Measurements from ENCODE around the gene PRR20E.
"Not testable (repeated sequence)": the region's sequence is repeated elsewhere in the genome, so short reads cannot be mapped to it uniquely, and the experiment has no call there.

Gene PRR20E

GRCh38 chr13:57166897-57167296 is at the start of gene PRR20E:
PRR20E (plus strand) TSS chr13:57167197; CDS start chr13:57167584, 387 bp downstream.
- H3K4me1 Mint-ChIP-seq (ENCODE audit: low read depth); H3K36me3 Mint-ChIP-seq (ENCODE audit: low read depth); H3K27ac Mint-ChIP-seq; H3K9me3 Mint-ChIP-seq; H3K27me3 Mint-ChIP-seq; H3K4me3 Mint-ChIP-seq; intact Hi-C loops (cut with micrococcal nuclease): not testable (repeated sequence)

- H3K36me3 Mint-ChIP-seq (ENCODE audit: low read depth) = no peaks in the 10 kb centered on the region
Measured at GRCh38 chr13:57123681-57124080, 43.3 kb upstream of the PRR20E start.

GRCh38 chr13:57128909-57129308 is 38.1 kb upstream of the PRR20E start:
- intact Hi-C loops (cut with micrococcal nuclease) = no loop called here
- Mint-ChIP-seq H3K27ac (no peak overlapping the region), H3K27me3 (no peaks in the 10 kb centered on the region)

More at GRCh38 chr13:57123681-57124080, 43.3 kb upstream of the PRR20E start:
- no peaks in the 10 kb centered on the region for H3K27me3 Mint-ChIP-seq
- H3K4me1 Mint-ChIP-seq (ENCODE audit: low read depth) = no peaks in the 10 kb centered on the region
- intact Hi-C loops (cut with micrococcal nuclease) = no loop called here
- peaks cover 15% of the 10 kb centered on the region for H3K9me3 Mint-ChIP-seq
- no peak overlapping the region for H3K4me3 Mint-ChIP-seq
- H3K27ac Mint-ChIP-seq = no peak overlapping the region

GRCh38 chr13:57136093-57136492 is 30.9 kb upstream of the PRR20E start:
- H3K4me1 Mint-ChIP-seq (ENCODE audit: low read depth) = no peaks in the 10 kb centered on the region
- H3K27ac Mint-ChIP-seq = no peak overlapping the region
- no peaks in the 10 kb centered on the region for H3K27me3 Mint-ChIP-seq
- no peaks in the 10 kb centered on the region for H3K36me3 Mint-ChIP-seq (ENCODE audit: low read depth)
- H3K4me3 Mint-ChIP-seq = no peak overlapping the region
- intact Hi-C loops (cut with micrococcal nuclease) = no loop called here
- H3K9me3 Mint-ChIP-seq = peaks cover 26% of the 10 kb centered on the region

More at GRCh38 chr13:57128909-57129308, 38.1 kb upstream of the PRR20E start:
- Mint-ChIP-seq H3K4me3 (no peak overlapping the region), H3K36me3 (ENCODE audit: low read depth) (no peaks in the 10 kb centered on the region), H3K4me1 (ENCODE audit: low read depth) (no peaks in the 10 kb centered on the region), H3K9me3 (no peaks in the 10 kb centered on the region)

- Mint-ChIP-seq H3K27ac (no peak overlapping the region), H3K4me3 (no peak overlapping the region), H3K36me3 (ENCODE audit: low read depth) (no peaks in the 10 kb centered on the region), H3K9me3 (peaks cover 26% of the 10 kb centered on the region), H3K4me1 (ENCODE audit: low read depth) (no peaks in the 10 kb centered on the region), H3K27me3 (no peaks in the 10 kb centered on the region)
- intact Hi-C loops (cut with micrococcal nuclease) = no loop called here
Measured at GRCh38 chr13:57137585-57137984, 29.4 kb upstream of the PRR20E start.

- Mint-ChIP-seq H3K4me3 (no peak overlapping the region), H3K36me3 (ENCODE audit: low read depth) (no peaks in the 10 kb centered on the region), H3K4me1 (ENCODE audit: low read depth) (no peaks in the 10 kb centered on the region), H3K9me3 (peaks cover 26% of the 10 kb centered on the region), H3K27ac (no peak overlapping the region), H3K27me3 (no peaks in the 10 kb centered on the region)
- intact Hi-C loops (cut with micrococcal nuclease) = no loop called here
Measured at GRCh38 chr13:57138988-57139387, 28.0 kb upstream of the PRR20E start.

GRCh38 chr13:57139781-57140180 is 27.2 kb upstream of the PRR20E start:
- H3K27ac Mint-ChIP-seq; H3K36me3 Mint-ChIP-seq (ENCODE audit: low read depth); H3K27me3 Mint-ChIP-seq; H3K4me3 Mint-ChIP-seq; intact Hi-C loops (cut with micrococcal nuclease); H3K4me1 Mint-ChIP-seq (ENCODE audit: low read depth): not testable (repeated sequence)
- peaks cover 26% of the 10 kb centered on the region for H3K9me3 Mint-ChIP-seq

GRCh38 chr13:57140235-57140968 is 26.6 kb upstream of the PRR20E start, which contains the start of gene PRR20A:
PRR20A (plus strand) TSS chr13:57140918; CDS start chr13:57141305, 387 bp downstream.
- H3K27me3 Mint-ChIP-seq; H3K27ac Mint-ChIP-seq; H3K36me3 Mint-ChIP-seq (ENCODE audit: low read depth); H3K4me1 Mint-ChIP-seq (ENCODE audit: low read depth); H3K4me3 Mint-ChIP-seq; intact Hi-C loops (cut with micrococcal nuclease): not testable (repeated sequence)
- H3K9me3 Mint-ChIP-seq = peaks cover 26% of the 10 kb centered on the region

GRCh38 chr13:57147188-57147587 is 19.8 kb upstream of the PRR20E start, which contains the start of gene PRR20B:
PRR20B (plus strand) TSS chr13:57147488; CDS start chr13:57147875, 387 bp downstream.
- not testable (repeated sequence) for H3K27me3 Mint-ChIP-seq

GRCh38 chr13:57148106-57148505 is 18.9 kb upstream of the PRR20E start:
- H3K4me3 Mint-ChIP-seq; H3K9me3 Mint-ChIP-seq; H3K27ac Mint-ChIP-seq; H3K4me1 Mint-ChIP-seq (ENCODE audit: low read depth); H3K27me3 Mint-ChIP-seq; H3K36me3 Mint-ChIP-seq (ENCODE audit: low read depth); intact Hi-C loops (cut with micrococcal nuclease): not testable (repeated sequence)

More at GRCh38 chr13:57147188-57147587, 19.8 kb upstream of the PRR20E start, which contains the start of gene PRR20B:
- H3K36me3 Mint-ChIP-seq (ENCODE audit: low read depth); H3K4me1 Mint-ChIP-seq (ENCODE audit: low read depth); intact Hi-C loops (cut with micrococcal nuclease); H3K9me3 Mint-ChIP-seq; H3K4me3 Mint-ChIP-seq; H3K27ac Mint-ChIP-seq: not testable (repeated sequence)

- H3K4me1 Mint-ChIP-seq (ENCODE audit: low read depth); H3K27me3 Mint-ChIP-seq; H3K4me3 Mint-ChIP-seq; intact Hi-C loops (cut with micrococcal nuclease); H3K36me3 Mint-ChIP-seq (ENCODE audit: low read depth); H3K27ac Mint-ChIP-seq; H3K9me3 Mint-ChIP-seq: not testable (repeated sequence)
Measured at GRCh38 chr13:57153761-57154160, 13.2 kb upstream of the PRR20E start, which contains the start of gene PRR20C. PRR20C (plus strand) TSS chr13:57154061; CDS start chr13:57154448, 387 bp downstream.

GRCh38 chr13:57160332-57160731 is 6.7 kb upstream of the PRR20E start, which contains the start of gene PRR20D:
PRR20D (plus strand) TSS chr13:57160632; CDS start chr13:57161019, 387 bp downstream.
- H3K27ac Mint-ChIP-seq; H3K36me3 Mint-ChIP-seq (ENCODE audit: low read depth); H3K27me3 Mint-ChIP-seq; intact Hi-C loops (cut with micrococcal nuclease); H3K4me1 Mint-ChIP-seq (ENCODE audit: low read depth); H3K4me3 Mint-ChIP-seq; H3K9me3 Mint-ChIP-seq: not testable (repeated sequence)

- intact Hi-C loops (cut with micrococcal nuclease) = no loop called here
- no peaks in the 10 kb centered on the region for H3K27me3 Mint-ChIP-seq
- H3K9me3 Mint-ChIP-seq = no peaks in the 10 kb centered on the region
- H3K36me3 Mint-ChIP-seq (ENCODE audit: low read depth) = no peaks in the 10 kb centered on the region
- H3K27ac Mint-ChIP-seq = no peak overlapping the region
- H3K4me3 Mint-ChIP-seq = no peak overlapping the region
- no peaks in the 10 kb centered on the region for H3K4me1 Mint-ChIP-seq (ENCODE audit: low read depth)
Measured at GRCh38 chr13:57191667-57192066, 24.7 kb downstream of the PRR20E start.

- Mint-ChIP-seq H3K36me3 (ENCODE audit: low read depth) (no peaks in the 10 kb centered on the region), H3K4me3 (no peak overlapping the region), H3K4me1 (ENCODE audit: low read depth) (no peaks in the 10 kb centered on the region), H3K27me3 (no peaks in the 10 kb centered on the region), H3K9me3 (peaks cover 12% of the 10 kb centered on the region), H3K27ac (no peak overlapping the region)
- intact Hi-C loops (cut with micrococcal nuclease) = no loop called here
Measured at GRCh38 chr13:57212989-57213388, 46.0 kb downstream of the PRR20E start.
